Fibroblast of villous mesenchyme (primary cell): ENCODE data around the gene ELP2. TPM values are rescaled to one million over a fixed set of nuclear protein-coding genes. Genes with fewer than 3 reads are reported as not detected.

Experiments used
- DNase-seq: peaks from one replicate; pipeline ENCODE4 v3.0.0-alpha.2; 2010; ENCODE audit warnings: low read depth
- H3K4me3 ChIP-seq: 2 replicates; pipeline ENCODE4 v1.5.1; 2011; ENCODE audit warnings: low read depth, mild to moderate bottlenecking, low read length
- CTCF ChIP-seq: IDR thresholded peaks from 2 replicates; pipeline ENCODE4 v1.5.1; 2012; ENCODE audit warnings: low read depth, mild to moderate bottlenecking, low read length; ENCODE audit not compliant: insufficient read depth
- total RNA-seq: library from RNA; depleted of rRNA; stranded (reverse); fragments of >200 nt; gene quantifications from 2 replicates; pipeline ENCODE4 v1.2.3, GENCODE V29; 2012

The ELP2 gene
- total RNA-seq, 1 donor = 104 TPM

GRCh38 chr18:36143391-36143790 is 13.7 kb downstream of the ELP2 start:
- no peak for DNase-seq
- H3K4me3 ChIP-seq = no peak overlapping the region
- TF ChIP-seq CTCF = no peak

- no peak overlapping the region for H3K4me3 ChIP-seq
- no peak for DNase-seq
- no peak for TF ChIP-seq CTCF
Observed at GRCh38 chr18:36149514-36150289, 20.0 kb downstream of the ELP2 start.

- no peak overlapping the region for H3K4me3 ChIP-seq
- TF ChIP-seq CTCF = no peak
- DNase-seq = no peak
Observed at GRCh38 chr18:36152781-36153180, 23.1 kb downstream of the ELP2 start.

- DNase-seq = peak; percentile 92
- TF ChIP-seq CTCF = no peak
- no peak overlapping the region for H3K4me3 ChIP-seq
Observed at GRCh38 chr18:36153203-36153602, 23.5 kb downstream of the ELP2 start.

- no peak overlapping the region for H3K4me3 ChIP-seq
- TF ChIP-seq CTCF = no peak
- no peak for DNase-seq
Observed at GRCh38 chr18:36153771-36154170, 24.1 kb downstream of the ELP2 start.

- no peak for TF ChIP-seq CTCF
- H3K4me3 ChIP-seq = no peak overlapping the region
- DNase-seq = no peak
Observed at GRCh38 chr18:36155851-36156757, 26.4 kb downstream of the ELP2 start.
